Cardiac septum (tissue), 1 donor: ENCODE results near the gene CGB7. TPM values are rescaled to one million over a fixed set of nuclear protein-coding genes. Genes with fewer than 3 reads are reported as not detected.
"Not testable (repeated sequence)": the region's sequence is repeated elsewhere in the genome, so short reads cannot be mapped to it uniquely, and the experiment has no call there.

Source experiments
- DNase-seq: peaks from one replicate; pipeline ENCODE4 v3.0.0-alpha.2; 2020; ENCODE audit warnings: low spot score
- intact Hi-C: fragments of 100-400 bp; cut with DNase I; formaldehyde crosslinking; loops from one replicate; pipeline ENCODE4 v1.14.0; 2022
- microRNA-seq: library from miRNA; unstranded; fragments of <30 nt; microRNA quantifications from one replicate; pipeline ENCODE4 v1.2.0, GENCODE V29; 2020
- total RNA-seq: library from RNA; stranded (reverse); fragmentation: NEBNext Ultra II Directional; extraction: Animal tissue kit (Norgen Biotek cat#: 25700); gene quantifications from one replicate; pipeline ENCODE4 v1.2.1, GENCODE V29; 2021
- donor health status: DM: no; HTN: no; CAD: no.

CGB7 gene
- total RNA-seq, 1 donor from 2014 or later, result not detected

DNA sequence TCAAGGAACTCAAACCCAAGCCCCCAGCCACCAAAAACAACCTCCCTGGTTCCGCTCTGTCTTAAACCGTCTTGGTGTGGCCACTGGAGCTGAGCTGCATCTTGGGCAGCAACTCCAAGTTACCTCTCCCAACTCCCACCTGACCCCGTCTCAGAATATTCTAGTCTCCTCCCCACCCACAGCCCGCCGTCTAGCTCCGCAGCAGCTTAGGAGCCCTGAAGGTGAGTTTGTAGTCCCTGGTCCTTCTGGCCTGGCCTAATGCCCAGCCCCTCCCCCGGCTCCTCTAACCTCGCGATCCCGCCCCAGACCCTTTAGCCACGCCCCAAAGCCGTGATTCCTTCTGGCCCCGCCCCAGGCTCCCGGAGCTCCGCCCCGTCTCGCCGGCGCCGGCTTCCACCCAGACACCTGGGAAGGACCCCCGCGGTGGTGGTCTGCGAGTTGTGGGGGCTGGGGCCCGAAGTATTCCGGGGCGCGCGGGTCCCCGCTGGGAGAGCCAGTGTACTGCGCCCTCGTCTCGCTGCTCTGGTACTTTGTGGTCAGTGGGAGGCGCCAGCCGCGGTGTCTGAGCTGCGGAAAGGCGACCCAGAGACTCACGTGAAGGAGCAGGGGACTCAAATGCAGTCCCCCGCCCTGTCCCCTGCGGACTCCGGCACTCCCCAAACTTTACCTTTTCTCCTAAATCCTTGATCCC, 38.2 kb downstream of the CGB7 start:
- DNase-seq, result peak; percentile 78
- intact Hi-C loops, result no loop called here

DNA sequence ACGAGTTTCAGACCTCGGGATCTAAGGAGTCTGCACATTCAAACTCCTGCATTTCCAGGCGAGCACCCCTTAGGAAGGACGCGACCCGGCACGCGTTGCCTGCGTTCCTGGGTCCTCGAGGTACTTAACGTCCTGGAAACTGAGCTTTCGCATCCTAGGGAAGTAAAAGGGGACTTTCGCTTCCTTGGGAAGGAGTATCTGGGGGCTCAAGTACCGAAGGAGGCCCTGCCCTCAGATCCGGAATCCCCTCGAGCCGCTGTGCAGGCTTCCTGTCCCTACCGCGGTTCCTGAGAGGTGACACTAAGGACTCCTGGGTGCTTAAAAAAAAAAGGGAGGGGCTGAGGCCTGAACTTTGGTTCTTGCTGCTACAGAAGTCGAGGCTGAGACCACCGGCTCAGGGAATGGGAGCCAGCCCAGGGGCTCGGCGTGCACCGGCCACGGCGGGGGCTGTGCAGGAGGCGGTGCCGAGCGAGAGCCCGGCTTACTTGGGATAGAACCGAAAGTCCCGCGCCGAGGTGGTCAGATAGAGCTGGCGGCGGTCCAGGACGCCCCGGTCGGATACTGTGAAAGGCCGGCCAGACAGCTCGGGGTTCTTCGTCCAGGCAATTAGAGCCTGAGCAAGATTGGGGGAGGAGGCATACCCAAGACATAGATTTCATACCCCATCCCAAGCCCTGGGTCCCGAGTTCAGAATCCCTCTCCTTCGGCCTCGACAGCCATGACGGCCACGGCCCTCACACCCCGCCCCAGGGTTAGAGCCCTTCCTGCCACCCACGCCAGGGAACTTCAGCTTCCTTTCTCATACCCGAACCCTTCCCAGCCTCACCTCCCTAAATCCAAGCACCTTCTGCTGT, 38.9 kb downstream of the CGB7 start:
- DNase-seq, result not testable (repeated sequence)

DNA sequence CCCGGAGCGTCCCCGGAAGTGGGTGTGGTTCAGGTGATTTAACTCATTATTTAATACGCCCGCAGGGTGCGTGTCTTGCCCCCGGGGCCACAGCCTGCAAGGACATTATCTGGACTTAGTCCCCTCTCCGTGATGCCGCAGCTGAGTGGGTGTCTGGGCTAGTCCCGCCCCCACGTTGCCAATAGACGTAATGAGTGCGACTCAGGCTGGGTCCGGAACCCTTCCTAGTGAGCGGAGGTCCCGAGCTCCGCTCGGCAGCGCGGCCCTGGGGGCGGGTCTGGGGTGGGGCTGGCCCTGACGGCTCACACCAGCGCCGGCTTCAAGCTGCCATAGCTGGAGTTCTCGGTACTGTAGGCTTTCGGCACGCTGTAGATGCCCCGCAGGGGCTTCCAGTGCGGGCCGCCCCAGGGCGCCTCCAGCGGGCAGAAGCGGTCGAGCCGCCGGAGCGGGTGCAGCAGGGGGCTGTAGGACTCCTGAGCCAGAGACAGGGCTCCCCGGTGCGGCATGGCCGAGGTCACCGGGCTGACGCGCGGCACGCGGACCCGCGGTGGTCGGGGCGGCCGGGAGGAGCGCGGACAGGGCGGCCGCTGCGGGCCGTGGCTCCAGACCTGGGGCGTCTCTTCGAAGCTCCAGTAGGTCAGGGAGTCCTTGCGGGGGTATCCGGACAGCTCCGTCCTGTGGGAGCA, 39.7 kb downstream of the CGB7 start:
- no peak for DNase-seq

More for the DNA sequence above, 38.9 kb downstream of the CGB7 start:
- intact Hi-C loops, result not testable (repeated sequence)

DNA sequence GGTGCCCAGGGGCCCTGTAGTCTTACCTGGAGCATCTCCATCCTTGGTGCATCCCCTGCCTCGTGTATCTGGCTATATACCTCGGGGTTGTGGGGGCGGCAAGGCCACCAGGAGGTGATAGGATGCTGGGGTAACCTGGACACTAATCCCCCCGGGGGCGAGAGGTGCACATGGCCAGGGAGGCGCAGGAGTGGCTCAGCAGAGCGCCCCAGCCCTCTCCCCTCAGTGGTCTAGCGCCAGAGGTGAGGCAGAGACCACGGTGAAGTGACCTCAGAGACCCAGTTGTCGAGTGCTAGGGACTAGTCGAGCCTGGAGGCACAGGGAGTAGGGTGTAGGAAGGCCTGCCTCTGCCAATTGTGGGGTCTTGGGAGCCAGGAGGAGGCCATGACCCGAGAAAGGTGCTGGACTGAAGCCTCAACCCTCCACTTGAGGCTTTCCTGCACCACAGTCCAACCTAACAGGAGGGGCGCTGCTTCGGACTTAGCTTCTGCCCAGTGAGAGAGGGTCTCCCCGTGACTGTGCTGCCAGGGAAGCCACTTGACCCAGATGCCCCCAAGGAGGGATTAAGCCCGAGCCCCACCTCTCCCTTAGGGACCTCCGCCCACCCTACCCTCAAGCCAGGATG, 40.4 kb downstream of the CGB7 start, which contains the start of gene LHB:
LHB (minus strand) TSS at position 51 of the 625 bp plus-strand sequence; CDS start at position 41, 10 bp downstream.
- DNase-seq, result no peak
- intact Hi-C loops, result no loop called here

More for the DNA sequence above, 39.7 kb downstream of the CGB7 start:
- intact Hi-C loops, result no loop called here

DNA sequence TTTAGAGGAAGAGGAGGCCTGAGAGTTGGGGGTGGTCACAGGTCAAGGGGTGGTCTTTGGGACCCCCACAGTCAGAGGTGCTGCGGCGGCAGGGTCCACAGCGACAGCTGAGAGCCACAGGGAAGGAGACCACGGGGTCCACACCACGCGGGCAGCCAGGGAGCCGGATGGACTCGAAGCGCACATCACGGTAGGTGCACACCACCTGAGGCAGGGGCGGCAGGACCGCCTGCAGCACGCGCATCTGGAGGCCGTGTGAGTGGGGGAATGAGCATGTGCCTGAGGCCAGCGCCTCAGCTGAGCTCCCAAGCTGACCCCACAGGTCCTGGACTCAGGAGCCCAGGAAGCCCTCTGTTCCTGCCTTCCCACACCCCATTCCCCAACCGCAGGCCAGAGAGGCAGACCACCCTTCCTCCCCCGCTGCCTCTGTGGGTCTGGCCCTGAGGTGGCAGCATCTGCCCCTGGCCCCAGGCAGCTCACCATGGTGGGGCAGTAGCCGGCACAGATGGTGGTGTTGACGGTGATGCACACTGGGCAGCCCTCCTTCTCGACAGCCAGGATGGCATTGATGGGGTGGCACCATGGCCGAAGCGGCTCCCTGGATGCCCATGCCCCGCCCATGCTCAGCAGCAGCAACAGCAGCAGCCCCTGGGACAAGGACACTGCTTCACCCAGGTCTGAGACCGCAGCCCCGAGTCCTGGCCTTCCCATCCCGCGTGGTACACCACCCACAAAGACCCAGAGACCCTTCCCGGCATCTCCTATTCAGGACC, 41.3 kb downstream of the CGB7 start:
- no peak for DNase-seq
- intact Hi-C loops, result no loop called here

DNA sequence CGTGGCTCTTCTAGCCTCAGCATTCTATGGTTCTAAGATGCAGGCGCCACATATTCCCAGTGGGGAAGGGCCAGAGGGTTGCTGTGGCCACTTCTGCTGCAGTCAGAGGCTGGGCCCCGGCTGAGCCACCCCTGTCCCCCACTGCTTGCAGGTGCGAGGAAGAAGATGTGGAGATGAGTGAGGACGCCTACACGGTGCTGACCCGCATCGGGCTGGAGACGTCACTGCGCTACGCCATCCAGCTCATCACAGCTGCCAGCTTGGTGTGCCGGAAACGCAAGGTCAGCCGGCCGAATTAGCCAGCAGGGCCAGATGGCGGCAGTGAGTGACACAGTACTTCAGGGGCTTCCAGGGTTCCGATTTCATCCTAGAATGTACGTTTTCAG, 42.7 kb downstream of the CGB7 start:
- intact Hi-C loops, result no loop called here
- DNase-seq, result no peak

DNA sequence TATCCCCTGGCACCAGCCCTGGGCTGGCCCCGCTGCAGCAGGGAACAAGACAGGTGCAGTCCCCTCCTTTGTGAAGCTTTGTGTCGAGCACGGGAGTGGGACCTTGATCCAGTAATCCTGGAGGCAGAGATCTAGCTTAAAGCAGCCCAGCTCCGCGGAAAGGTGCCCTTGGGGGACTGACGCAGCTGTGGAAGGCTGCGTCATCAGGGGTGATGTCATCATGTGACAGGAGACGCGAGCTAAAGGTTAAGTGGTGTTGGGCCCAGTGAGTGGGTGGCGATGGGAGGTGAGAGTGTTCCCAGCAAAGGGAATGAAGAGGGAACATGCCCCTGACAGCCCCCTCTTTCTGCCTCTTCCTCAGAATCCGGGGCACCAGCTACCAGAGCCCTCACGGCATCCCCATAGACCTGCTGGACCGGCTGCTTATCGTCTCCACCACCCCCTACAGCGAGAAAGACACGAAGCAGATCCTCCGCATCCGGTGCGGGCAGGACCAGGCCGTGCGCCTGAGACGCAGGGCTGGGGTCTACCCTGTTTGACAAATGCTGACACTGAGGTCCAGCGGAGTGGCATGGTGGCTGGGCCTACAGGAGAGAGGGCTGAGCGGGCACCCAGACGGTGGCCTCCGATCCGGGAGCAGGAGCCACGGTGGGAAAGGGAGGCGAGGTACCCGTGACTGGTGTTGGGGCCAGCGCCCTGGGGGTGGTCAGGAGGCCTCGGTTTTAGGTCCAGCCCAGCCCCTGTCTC, 43.3 kb downstream of the CGB7 start:
- intact Hi-C loops, result no loop called here
- DNase-seq, result no peak

DNA sequence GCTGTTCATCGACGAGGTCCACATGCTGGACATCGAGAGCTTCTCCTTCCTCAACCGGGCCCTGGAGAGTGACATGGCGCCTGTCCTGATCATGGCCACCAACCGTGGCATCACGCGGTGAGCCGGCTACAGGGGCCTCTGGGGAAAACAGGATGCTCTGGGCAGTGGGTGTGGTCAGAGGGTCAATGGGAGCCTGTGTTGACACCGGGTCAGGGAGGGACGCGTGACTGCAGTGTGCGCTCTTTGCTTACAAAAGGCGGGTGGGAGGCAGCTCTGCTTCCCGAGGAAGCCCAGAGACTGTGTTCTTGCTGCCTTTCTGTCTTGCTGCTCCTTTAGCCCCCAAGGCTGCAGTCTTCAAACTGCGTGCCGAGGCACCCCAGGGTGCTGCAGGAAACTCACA, 46.4 kb downstream of the CGB7 start:
- intact Hi-C loops, result no loop called here
- DNase-seq, result no peak

DNA sequence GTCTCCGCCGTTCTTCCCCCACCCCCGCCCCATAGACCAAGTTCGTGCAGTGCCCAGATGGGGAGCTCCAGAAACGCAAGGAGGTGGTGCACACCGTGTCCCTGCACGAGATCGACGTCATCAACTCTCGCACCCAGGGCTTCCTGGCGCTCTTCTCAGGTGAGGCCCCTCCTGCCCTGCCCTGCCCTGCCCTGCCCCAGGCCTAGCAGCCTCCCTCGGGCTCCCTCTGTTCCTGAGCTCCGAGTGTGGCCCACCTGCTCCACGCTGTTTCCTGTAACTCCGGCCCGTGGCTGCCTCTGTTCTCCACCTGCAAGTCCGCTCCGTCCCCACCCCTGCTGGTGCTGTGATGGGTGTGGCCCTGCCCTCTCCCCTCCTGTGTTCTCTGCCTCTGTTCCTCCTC, 47.1 kb downstream of the CGB7 start:
- DNase-seq, result no peak
- intact Hi-C loops, result no loop called here

DNA sequence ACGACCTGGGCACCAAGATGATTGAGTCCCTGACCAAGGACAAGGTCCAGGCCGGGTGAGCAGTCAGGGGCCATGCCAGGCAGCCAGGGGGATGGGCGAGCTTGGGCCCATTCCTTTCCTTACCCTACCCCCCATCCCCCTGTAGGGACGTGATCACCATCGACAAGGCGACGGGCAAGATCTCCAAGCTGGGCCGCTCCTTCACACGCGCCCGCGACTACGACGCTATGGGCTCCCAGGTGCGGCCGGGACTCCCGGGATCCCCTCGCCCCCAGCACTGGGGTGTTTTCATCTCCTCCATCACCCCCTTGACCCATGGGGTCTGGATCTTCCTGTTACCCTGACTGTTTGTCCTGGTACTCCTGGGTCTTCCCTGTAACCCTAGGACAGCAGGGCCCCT, 47.7 kb downstream of the CGB7 start:
- DNase-seq, result no peak
- intact Hi-C loops, result no loop called here

DNA sequence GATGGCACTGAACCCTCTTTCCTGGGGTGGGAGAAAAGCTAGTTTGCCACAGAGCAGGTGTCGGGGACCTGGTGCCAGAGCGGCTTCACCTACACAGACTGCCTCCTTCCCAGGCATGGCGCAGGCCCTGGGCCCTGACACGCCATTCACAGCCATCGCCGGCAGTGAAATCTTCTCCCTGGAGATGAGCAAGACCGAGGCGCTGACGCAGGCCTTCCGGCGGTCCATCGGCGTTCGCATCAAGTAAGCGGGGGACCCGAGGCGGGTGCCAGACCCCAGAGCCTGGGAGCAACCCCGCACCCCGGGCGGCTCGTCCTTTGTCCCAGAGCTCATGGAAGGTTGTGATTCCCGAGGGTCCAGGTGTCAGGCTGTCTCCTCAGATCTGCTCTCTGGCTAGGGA, 50.6 kb downstream of the CGB7 start:
- no peak for DNase-seq
- intact Hi-C loops, result no loop called here

DNA sequence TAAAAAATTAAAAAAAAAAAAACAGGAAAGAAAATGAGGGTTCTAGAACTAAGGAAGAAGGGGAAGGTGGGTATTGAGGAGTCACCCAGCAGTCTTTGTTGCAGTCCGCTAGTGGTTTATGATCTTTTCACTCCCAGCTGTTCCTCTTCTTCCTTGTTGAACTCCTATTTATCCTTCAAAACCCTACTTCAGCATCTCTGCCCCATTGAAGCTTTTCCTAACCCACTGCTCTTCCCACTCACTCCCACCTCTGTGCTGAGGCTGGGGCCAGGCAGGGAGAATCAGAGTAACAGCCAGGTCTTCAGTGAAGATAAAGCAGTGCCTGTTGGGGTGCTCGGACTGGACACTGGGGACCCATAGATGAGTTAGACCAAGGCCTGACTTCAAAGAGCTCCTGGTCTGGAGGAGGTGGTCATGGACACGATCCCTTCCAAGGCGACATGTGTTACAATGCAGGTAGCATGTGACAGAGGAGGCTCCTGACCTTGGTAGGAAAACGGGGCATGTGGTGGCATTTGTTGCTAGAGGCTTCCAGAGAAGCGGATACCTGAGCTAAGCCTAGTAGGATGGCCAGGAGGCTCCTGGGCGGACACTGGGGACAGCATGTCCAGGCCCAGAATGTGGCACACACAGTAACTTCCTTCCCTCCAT, 52.5 kb downstream of the CGB7 start:
- no peak for DNase-seq
- intact Hi-C loops, result no loop called here

Small RNA genes within 50 kb of the gene (microRNA-seq; reads per million reads assigned to microRNA genes)
- not detected for gene MIR6798

Other genes with a start within 250 kb of the CGB7 start
- 48.9 TPM for gene BCAT2, start 246.7 kb downstream of the CGB7 start, total RNA-seq
- gene HSD17B14, start 221.3 kb downstream of the CGB7 start, total RNA-seq, result 1.9 TPM
- gene PLEKHA4, start 189.1 kb downstream of the CGB7 start, total RNA-seq, result 106 TPM
- 87.0 TPM for gene PPP1R15A, start 185.3 kb downstream of the CGB7 start, total RNA-seq
- gene TULP2, start 159.0 kb downstream of the CGB7 start, total RNA-seq, result 0.67 TPM
- 276 TPM for gene NUCB1, start 157.4 kb downstream of the CGB7 start, total RNA-seq
- not detected for gene DHDH, start 124.0 kb downstream of the CGB7 start, total RNA-seq
- 25.6 TPM for gene BAX, start 102.9 kb downstream of the CGB7 start, total RNA-seq
- 827 TPM for gene FTL, start 92.4 kb downstream of the CGB7 start, total RNA-seq
- gene GYS1, start 64.4 kb downstream of the CGB7 start, total RNA-seq, result 175 TPM
- gene RUVBL2, start 63.9 kb downstream of the CGB7 start, total RNA-seq, result 39.2 TPM
- gene LHB, start 40.7 kb downstream of the CGB7 start, total RNA-seq, result not detected
- not detected for gene CGB3, start 33.4 kb downstream of the CGB7 start, total RNA-seq
- not detected for gene CGB2, start 25.9 kb downstream of the CGB7 start, total RNA-seq
- not detected for gene CGB1, start 20.9 kb downstream of the CGB7 start, total RNA-seq
- not detected for gene CGB5, start 13.9 kb downstream of the CGB7 start, total RNA-seq
- not detected for gene CGB8, start 8.6 kb downstream of the CGB7 start, total RNA-seq
- not detected for gene NTF4, start 7.1 kb upstream of the CGB7 start, total RNA-seq
- 0.27 TPM for gene KCNA7, start 14.9 kb upstream of the CGB7 start, total RNA-seq
- 137 TPM for gene SNRNP70, start 27.7 kb upstream of the CGB7 start, total RNA-seq
- gene LIN7B, start 56.6 kb upstream of the CGB7 start, total RNA-seq, result 24.7 TPM
- 1.0 TPM for gene C19orf73, start 61.4 kb upstream of the CGB7 start, total RNA-seq
- 10.1 TPM for gene PPFIA3, start 61.8 kb upstream of the CGB7 start, total RNA-seq
- gene HRC, start 97.6 kb upstream of the CGB7 start, total RNA-seq, result 907 TPM
- 44.1 TPM for gene TRPM4, start 100.0 kb upstream of the CGB7 start, total RNA-seq